Right cardiac atrium (tissue), 5 donors: ENCODE data around the gene LGALS7B. TPM values are rescaled to one million over a fixed set of nuclear protein-coding genes. Genes with fewer than 3 reads are reported as not detected.
"Not testable (repeated sequence)": the region's sequence is repeated elsewhere in the genome, so short reads cannot be mapped to it uniquely, and the experiment has no call there.

Experiments used
- ATAC-seq, 2 donors: fragments of 200-7000 bp; cut with Tn5 transposase; one replicate each; pipeline versions ENCODE4 v1.8.0 to v1.9.1; 2020; ENCODE audit warnings: moderate library complexity in 2 of 2, mild to moderate bottlenecking in 1 of 2
- DNase-seq, 3 donors: peaks; one replicate each; pipeline ENCODE4 v3.0.0-alpha.2; 2020
- H3K27ac ChIP-seq: one replicate; pipeline ENCODE4 v1.5.1; 2013; ENCODE audit warnings: mild to moderate bottlenecking, low read length, control low read depth, moderate library complexity
- H3K27me3 ChIP-seq: one replicate; pipeline ENCODE4 v1.6.1; 2013; ENCODE audit not compliant: control insufficient read depth, insufficient read depth
- H3K4me1 ChIP-seq: one replicate; pipeline ENCODE4 v1.6.1; 2013; ENCODE audit warnings: low read length; ENCODE audit not compliant: control insufficient read depth, insufficient read depth
- H3K4me3 ChIP-seq: one replicate; pipeline ENCODE4 v1.5.1; 2013; ENCODE audit warnings: low read length, control low read depth
- H3K9me3 ChIP-seq: one replicate; pipeline ENCODE4 v1.6.1; 2013; ENCODE audit warnings: low read length; ENCODE audit not compliant: control insufficient read depth
- WGBS: extraction: QIAGEN DNeasy Blood & Tissue Kit; methylation state at CpG from one replicate; pipeline ENCODE4 v1.1.7; 2013; 5-methylcytosine and 5-hydroxymethylcytosine counted together
- intact Hi-C, 4 donors: fragments of 100-400 bp; cut with DNase I; formaldehyde crosslinking; loops; one replicate each; pipeline versions ENCODE4 v1.11.0 to v1.14.0; 2022 to 2023
- polyA plus RNA-seq: library from polyadenylated mRNA; stranded (reverse); fragments of 200-250 nt; gene quantifications from one replicate; pipeline ENCODE4 v1.2.3, GENCODE V29; 2013
- total RNA-seq, 4 donors: library from RNA; stranded (reverse); fragmentation: NEBNext Ultra II Directional; extraction: Animal tissue kit (Norgen Biotek cat#: 25700); gene quantifications; one replicate each; pipeline ENCODE4 v1.2.1, GENCODE V29; 2021
- donor health status: healthy with polysubstance abuse.
- donor health status: DM: no; HTN: yes; CAD: no.
- donor health status: DM: no; HTN: no; CAD: no.
- donor health status: DM: no; HTN: yes; CAD: no; lungs with severe emphysema.
- donor health status: DM: yes; HTN: yes; CAD: no.

The LGALS7B gene
- total and polyA plus RNA-seq, 5 donors, result 0.70 TPM; not detected in 4

DNA sequence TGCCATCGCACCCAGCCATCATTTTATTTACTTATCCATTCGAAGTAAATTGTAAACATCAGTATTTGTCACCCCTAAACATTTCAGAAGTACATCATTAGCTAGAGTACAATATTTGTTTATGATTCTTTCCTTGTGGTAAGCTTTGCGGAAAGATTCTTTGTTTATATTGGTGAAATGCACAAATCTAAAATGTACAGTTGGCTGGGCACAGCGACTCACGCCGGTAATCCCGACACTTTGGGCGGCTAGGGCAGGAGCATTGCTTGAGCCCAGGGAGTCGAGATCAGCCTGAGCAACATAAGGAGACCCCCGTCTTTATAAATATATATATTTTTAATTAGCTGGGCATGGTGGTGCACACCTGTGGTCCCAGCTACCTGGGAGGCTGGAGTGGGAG is 10.1 kb downstream of the LGALS7B start:
- Histone ChIP-seq H3K27me3 (no peaks in the 10 kb centered on the region), H3K9me3 (no peaks in the 10 kb centered on the region), H3K4me3 (no peak overlapping the region), H3K4me1 (no peaks in the 10 kb centered on the region), H3K27ac (no peak overlapping the region)
- WGBS, result 93% methylated on average over 10 of the region's 10 CpGs
- ATAC-seq (no peak), DNase-seq (no peak)
- intact Hi-C loops, result no loop called here

- DNase-seq (no peak), ATAC-seq (no peak)
- H3K9me3 ChIP-seq, result no peaks in the 10 kb centered on the region
- WGBS, result 95% methylated on average over 5 of the region's 5 CpGs
- intact Hi-C loops, result no loop called here
- H3K4me3 ChIP-seq, result no peak overlapping the region
- no peaks in the 10 kb centered on the region for H3K4me1 ChIP-seq
- no peak overlapping the region for H3K27ac ChIP-seq
- H3K27me3 ChIP-seq, result no peaks in the 10 kb centered on the region
These were observed 11.8 kb downstream of the LGALS7B start for GRCh38 chr19:38800577-38801347.

DNA sequence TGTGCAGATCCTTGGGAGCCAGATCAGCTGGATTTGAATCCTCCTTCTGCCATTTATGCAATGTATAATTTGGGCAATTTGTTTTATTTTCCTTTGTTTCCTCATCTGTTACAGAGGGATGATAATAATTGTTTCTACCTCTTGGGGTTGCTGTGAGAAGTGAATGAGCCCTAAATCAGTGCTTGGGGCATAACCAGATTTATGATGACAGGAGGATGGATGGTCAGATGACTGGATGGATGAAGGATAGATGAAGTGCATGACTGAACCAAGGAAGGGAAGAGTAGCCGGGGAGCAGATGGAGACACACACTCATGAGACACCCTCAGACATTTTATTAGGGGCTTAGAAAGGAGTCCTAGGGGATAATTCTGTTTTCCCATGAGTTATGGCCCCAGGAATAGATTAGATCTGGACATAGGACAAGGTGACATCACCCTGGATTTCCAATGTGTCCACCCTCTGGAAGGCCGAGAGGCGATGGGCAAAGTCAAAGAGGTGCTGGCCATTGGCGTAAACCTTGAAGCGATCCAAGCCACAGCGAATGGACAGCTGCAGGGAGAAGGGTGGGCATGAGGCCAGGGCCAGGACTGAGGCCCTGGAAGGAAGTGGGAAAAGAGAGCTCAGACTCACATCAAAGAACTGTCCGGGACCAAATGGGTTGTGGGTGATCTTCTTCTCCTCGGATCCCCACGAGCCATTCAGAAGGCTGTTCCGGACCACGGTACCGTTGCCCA is 12.5 kb downstream of the LGALS7B start:
- Histone ChIP-seq H3K4me1 (no peaks in the 10 kb centered on the region), H3K27me3 (no peaks in the 10 kb centered on the region), H3K4me3 (no peak overlapping the region), H3K27ac (no peak overlapping the region), H3K9me3 (no peaks in the 10 kb centered on the region)
- ATAC-seq (no peak), DNase-seq (no peak)
- intact Hi-C loops, result no loop called here
- WGBS, result 94% methylated on average over 12 of the region's 12 CpGs

DNA sequence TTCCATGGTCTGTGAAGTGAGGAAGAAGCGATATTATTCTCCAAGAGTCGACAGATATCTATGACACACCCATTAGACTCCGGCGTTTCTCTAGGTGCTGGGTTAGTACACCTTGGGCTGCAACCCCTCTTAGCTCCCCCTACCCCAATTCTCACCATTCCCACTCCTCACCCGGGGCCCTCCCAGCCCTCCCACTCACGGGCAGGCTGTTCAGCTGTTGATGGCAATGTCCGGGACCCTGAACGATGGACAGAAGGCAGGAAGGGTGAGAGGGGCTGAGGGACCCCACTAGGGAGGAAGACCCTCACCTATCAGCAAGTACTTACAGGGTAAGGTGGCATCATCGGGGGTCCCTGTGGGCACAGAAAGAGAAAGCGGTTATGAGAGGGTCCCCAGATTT is 14.5 kb downstream of the LGALS7B start:
- no peak for ATAC-seq
- no peak overlapping the region for H3K27ac ChIP-seq
- no peaks in the 10 kb centered on the region for H3K27me3 ChIP-seq
- 92% methylated on average over 10 of the region's 10 CpGs for WGBS
- no peak overlapping the region for H3K4me3 ChIP-seq
- no peaks in the 10 kb centered on the region for H3K4me1 ChIP-seq
- intact Hi-C loops, result no loop called here
- no peaks in the 10 kb centered on the region for H3K9me3 ChIP-seq
- DNase-seq, result no peak

DNA sequence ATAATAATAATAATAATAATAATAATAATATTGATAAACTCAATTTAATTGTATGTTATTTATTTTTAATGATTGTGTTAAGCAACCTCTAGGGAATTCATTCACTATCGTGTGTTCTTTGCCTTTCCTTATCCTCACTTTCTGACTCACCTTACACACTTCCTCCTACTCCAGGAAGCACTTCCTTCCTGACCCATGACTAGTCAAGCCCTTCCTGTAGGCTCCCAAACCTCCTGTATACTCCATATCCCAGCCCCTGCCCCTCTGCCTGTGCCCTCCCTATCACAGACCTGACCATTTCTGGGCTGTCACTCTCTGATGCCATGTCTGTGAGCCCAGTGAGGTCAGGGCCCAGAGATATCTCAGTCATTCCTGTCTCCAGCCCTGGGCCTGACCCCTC is 16.2 kb downstream of the LGALS7B start:
- Histone ChIP-seq H3K27me3 (no peaks in the 10 kb centered on the region), H3K4me1 (no peaks in the 10 kb centered on the region), H3K9me3 (no peaks in the 10 kb centered on the region), H3K4me3 (no peak overlapping the region), H3K27ac (no peak overlapping the region)
- intact Hi-C loops, result no loop called here
- DNase-seq, result no peak
- WGBS, result 60% methylated on average over 1 of the region's 1 CpG
- peak; percentile 41 to 74 for ATAC-seq

DNA sequence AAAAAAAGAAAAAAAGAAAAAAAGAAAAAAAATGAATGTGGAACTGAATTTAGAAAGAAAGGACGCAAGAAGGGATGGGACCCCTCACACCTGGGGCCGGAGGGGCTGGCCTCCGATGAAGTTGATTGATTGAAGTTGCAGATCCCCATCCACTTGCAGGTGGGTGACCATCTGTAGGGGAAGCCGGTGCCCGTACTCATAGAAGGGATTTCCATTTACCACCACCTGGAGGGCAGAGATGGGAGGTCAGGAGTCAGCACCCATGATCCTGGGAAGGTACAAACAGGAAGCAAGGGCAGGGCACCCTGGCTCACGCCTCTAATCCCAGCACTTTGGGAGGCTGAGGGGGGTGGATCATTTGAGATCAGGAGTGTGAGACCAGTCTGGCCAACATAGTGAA is 17.4 kb downstream of the LGALS7B start:
- Histone ChIP-seq H3K9me3 (no peaks in the 10 kb centered on the region), H3K4me1 (no peaks in the 10 kb centered on the region), H3K27ac (no peak overlapping the region), H3K27me3 (no peaks in the 10 kb centered on the region), H3K4me3 (no peak overlapping the region)
- 94% methylated on average over 6 of the region's 6 CpGs for WGBS
- intact Hi-C loops, result no loop called here
- ATAC-seq, result no peak
- DNase-seq, result no peak

- H3K4me1 ChIP-seq, H3K27me3 ChIP-seq, intact Hi-C loops, H3K27ac ChIP-seq, ATAC-seq, H3K4me3 ChIP-seq, DNase-seq, H3K9me3 ChIP-seq: not testable (repeated sequence)
- WGBS, result 83% methylated on average over 14 of the region's 18 CpGs
These were observed 18.5 kb downstream of the LGALS7B start for GRCh38 chr19:38807374-38808098.

DNA sequence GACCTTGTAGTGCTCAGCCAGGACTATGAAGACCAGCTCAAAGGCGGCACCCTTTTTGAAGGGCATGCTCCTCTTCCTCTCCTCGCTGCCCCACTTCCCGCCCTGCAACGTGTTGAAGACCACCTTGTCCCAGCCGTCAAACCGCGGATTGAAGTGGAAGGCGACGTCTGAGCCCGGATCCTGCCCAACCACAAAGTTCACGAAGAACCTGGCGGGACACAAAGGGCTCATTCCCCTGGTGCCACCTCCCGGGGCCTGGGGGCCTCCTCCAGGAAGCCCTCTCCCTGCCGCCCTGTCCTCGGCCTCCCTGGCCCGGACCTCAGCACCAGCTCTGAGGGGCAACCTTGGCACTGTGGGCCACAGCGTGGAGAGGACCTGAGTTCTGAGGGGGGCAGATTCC is 19.7 kb downstream of the LGALS7B start:
- Histone ChIP-seq H3K4me1 (no peaks in the 10 kb centered on the region), H3K4me3 (no peak overlapping the region), H3K9me3 (no peaks in the 10 kb centered on the region), H3K27ac (no peak overlapping the region), H3K27me3 (no peaks in the 10 kb centered on the region)
- intact Hi-C loops, result no loop called here
- 93% methylated on average over 17 of the region's 17 CpGs for WGBS
- DNase-seq (no peak), ATAC-seq (no peak)

GRCh38 chr19:38809592-38810252 is 20.7 kb downstream of the LGALS7B start:
- H3K27ac ChIP-seq, result no peak overlapping the region
- no peak overlapping the region for H3K4me3 ChIP-seq
- 95% methylated on average over 8 of the region's 8 CpGs for WGBS
- no peaks in the 10 kb centered on the region for H3K4me1 ChIP-seq
- DNase-seq (no peak), ATAC-seq (no peak)
- intact Hi-C loops, result no loop called here
- H3K27me3 ChIP-seq, result no peaks in the 10 kb centered on the region
- no peaks in the 10 kb centered on the region for H3K9me3 ChIP-seq

- DNase-seq (peak in 1 of 3 donors; percentile 51), ATAC-seq (no peak)
- H3K27ac ChIP-seq, result no peak overlapping the region
- no peak overlapping the region for H3K4me3 ChIP-seq
- H3K27me3 ChIP-seq, result no peaks in the 10 kb centered on the region
- H3K9me3 ChIP-seq, result no peaks in the 10 kb centered on the region
- no peaks in the 10 kb centered on the region for H3K4me1 ChIP-seq
- WGBS, result 79% methylated on average over 18 of the region's 18 CpGs
- intact Hi-C loops, result no loop called here
These were observed 23.2 kb downstream of the LGALS7B start for GRCh38 chr19:38812009-38812840.
